Caco-2 (cell line): Measurements from ENCODE around the gene GNPTAB. TPM values are rescaled to one million over a fixed set of nuclear protein-coding genes. Genes with fewer than 3 reads are reported as not detected.

Source experiments
- BruUV-seq: library from RNA; stranded (reverse); fragments of 400-500 nt; replicated peaks from 2 replicates; lab custom pipeline; 2021; lab: Mats Ljungman, UMichigan
- CTCF ChIA-PET: fragments of 300-600 bp; sonication (Branson Sonifier 250); formaldehyde crosslinking; loops from one replicate; lab custom pipeline; 2022; ENCODE audit warnings: antibody characterized with exemption; lab: Charles Lee
- POLR2A ChIA-PET: fragments of 300-600 bp; sonication (Branson Sonifier 250); formaldehyde crosslinking; loops from one replicate; lab custom pipeline; 2022; ENCODE audit warnings: antibody characterized with exemption; lab: Charles Lee
- DNase-seq, 2 experiments: peaks; one replicate each; pipeline versions ENCODE4 v3.0.0 to v3.0.0-alpha.2; 2020 to 2022
- H3K27me3 ChIP-seq: replicated peaks from 2 replicates; pipeline ENCODE4 v1.6.0; 2011; ENCODE audit warnings: low read length; ENCODE audit not compliant: control insufficient read depth, insufficient read depth
- H3K36me3 ChIP-seq: 2 replicates; pipeline ENCODE4 v1.5.1; 2011; ENCODE audit warnings: low read length; ENCODE audit not compliant: control insufficient read depth, insufficient read depth
- H3K4me1 ChIP-seq: fragments of 250-450 bp; sonication (Bioruptor Pico); 2 replicates; pipeline ENCODE4 v1.5.1; 2020; ENCODE audit warnings: mild to moderate bottlenecking
- H3K4me3 ChIP-seq: 2 replicates; pipeline ENCODE4 v1.5.1; 2011; ENCODE audit warnings: low read depth, mild to moderate bottlenecking, control low read depth, low read length
- H3K9me3 ChIP-seq: fragments of 250-450 bp; sonication (Bioruptor Pico); 2 replicates; pipeline ENCODE4 v1.5.1; 2020; ENCODE audit warnings: mild to moderate bottlenecking, moderate library complexity
- H3K27ac Mint-ChIP-seq: one replicate; pipeline ENCODE4 v1.8.0; 2022; ENCODE audit warnings: mixed read lengths; ENCODE audit not compliant: unreplicated experiment
- H3K27me3 Mint-ChIP-seq: one replicate; pipeline ENCODE4 v1.8.0; 2022; ENCODE audit warnings: mixed read lengths; ENCODE audit not compliant: insufficient read depth, unreplicated experiment
- H3K36me3 Mint-ChIP-seq: one replicate; pipeline ENCODE4 v1.8.0; 2022; ENCODE audit warnings: mild to moderate bottlenecking, mixed read lengths; ENCODE audit not compliant: insufficient read depth, unreplicated experiment
- H3K4me1 Mint-ChIP-seq: one replicate; pipeline ENCODE4 v1.8.0; 2022; ENCODE audit warnings: low read depth, mixed read lengths; ENCODE audit not compliant: unreplicated experiment
- H3K4me3 Mint-ChIP-seq: one replicate; pipeline ENCODE4 v1.8.0; 2022; ENCODE audit warnings: mild to moderate bottlenecking, moderate library complexity, mixed read lengths; ENCODE audit not compliant: unreplicated experiment
- H3K9me3 Mint-ChIP-seq: one replicate; pipeline ENCODE4 v1.8.0; 2022; ENCODE audit warnings: mixed read lengths; ENCODE audit not compliant: unreplicated experiment
- CTCF ChIP-seq, 2 experiments: fragments of 200-600 bp in 1 of 2; IDR thresholded peaks; 1 replicate in 1 of 2; 2 replicates in 1 of 2; pipeline versions ENCODE4 v1.5.1 to v1.8.0; 2011 to 2022; ENCODE audit warnings: antibody characterized with exemption in 1 of 2, control low read depth in 1 of 2, inconsistent platforms in 1 of 2, low read depth in 1 of 2, low read length in 1 of 2, mild to moderate bottlenecking in 1 of 2, moderate library complexity in 1 of 2; ENCODE audit not compliant: insufficient read depth in 1 of 2, severe bottlenecking in 1 of 2, unreplicated experiment in 1 of 2
- intact Hi-C: fragments of 100-400 bp; cut with micrococcal nuclease; formaldehyde crosslinking; loops from one replicate; pipeline ENCODE4 v1.10.0; 2022; ENCODE audit not compliant: unreplicated experiment
- total RNA-seq: library from RNA; stranded (reverse); gene quantifications from 2 replicates; pipeline ENCODE4 v1.2.3, GENCODE V29; 2022

GNPTAB gene
- total RNA-seq, 1 experiment from 2014 or later: 39.1 TPM

DNA sequence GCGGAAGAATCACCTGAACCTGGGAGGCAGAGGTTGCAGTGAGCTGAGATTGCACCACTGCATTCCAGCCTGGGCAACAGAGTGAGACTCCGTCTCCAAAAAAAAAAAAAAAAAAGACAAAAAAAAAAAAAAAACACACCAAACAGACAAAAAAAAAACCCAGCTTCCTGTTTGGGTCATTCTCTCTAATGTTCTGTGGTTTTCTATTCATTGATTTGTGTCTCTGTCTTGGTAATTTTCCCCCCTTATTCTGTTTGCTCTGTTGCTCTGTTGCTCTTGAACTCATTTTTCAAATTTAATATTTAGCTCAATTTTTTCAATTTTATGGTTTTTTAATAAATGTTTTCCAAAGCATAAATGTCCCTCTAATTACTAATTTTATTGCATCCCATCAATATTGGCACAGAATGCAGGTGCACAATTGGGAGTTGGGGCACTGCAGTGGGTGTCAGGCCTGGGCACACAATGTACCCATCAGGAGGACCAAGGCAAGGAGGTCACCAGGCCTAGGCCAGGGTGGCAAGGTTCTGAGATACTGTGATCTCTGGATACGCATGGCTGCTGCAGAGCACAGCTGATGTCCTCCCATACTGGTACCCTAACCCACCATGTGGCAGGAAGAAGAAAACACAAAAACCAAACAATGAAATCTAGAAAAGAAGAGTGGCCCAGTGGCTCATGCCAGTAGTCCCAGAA lies 8.0 kb upstream of the GNPTAB start:
- ChIA-PET CTCF (interaction anchor here (0.7 to 2.0 kb wide), 3 partner anchors 8 to 79 kb away, joined by 3 to 17 read pairs (median 3); partner anchors contain the start of gene GNPTAB), POLR2A (no interaction called here)
- Mint-ChIP-seq H3K27ac (no peak overlapping the region), H3K27me3 (no peaks in the 10 kb centered on the region), H3K36me3 (no peaks in the 10 kb centered on the region), H3K4me1 (no peaks in the 10 kb centered on the region), H3K4me3 (no peak overlapping the region), H3K9me3 (no peaks in the 10 kb centered on the region)
- BruUV-seq: no TSS peak
- intact Hi-C loops: loop anchor here (1.0 to 2.0 kb wide), 5 partner anchors 46 to 424 kb away; no protein-coding TSS in a partner anchor
- Histone ChIP-seq H3K4me3 (no peak overlapping the region), H3K9me3 (no peaks in the 10 kb centered on the region), H3K4me1 (no peaks in the 10 kb centered on the region), H3K27me3 (no peaks in the 10 kb centered on the region), H3K36me3 (no peaks in the 10 kb centered on the region)
- no peak for DNase-seq
- TF ChIP-seq CTCF (IDR thresholded peaks at IDR 0.05; ENCODE audit: insufficient read depth in 1 of 2, low read depth in 1 of 2, low read length in 1 of 2, severe bottlenecking in 1 of 2, unreplicated experiment in 1 of 2): no peak

DNA sequence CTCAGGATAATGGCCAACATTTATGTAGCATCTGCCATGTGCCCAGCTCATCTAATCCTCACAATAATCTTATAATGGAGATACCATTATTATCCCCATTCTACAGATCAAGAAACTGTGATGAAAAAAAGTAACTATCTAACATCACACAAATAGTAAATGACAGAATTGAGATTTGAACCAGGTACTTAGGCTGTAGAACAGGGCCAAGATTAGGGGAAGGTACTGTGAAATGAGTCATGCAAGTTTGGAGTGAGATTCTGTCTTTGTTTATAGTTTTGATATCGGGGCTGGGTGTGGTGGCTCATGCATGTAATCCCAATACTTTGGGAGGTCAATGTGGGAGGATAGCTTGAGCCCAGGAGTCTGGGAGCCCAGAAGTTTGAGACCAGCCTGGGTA lies 1.3 kb upstream of the GNPTAB start:
- DNase-seq: no peak
- Mint-ChIP-seq H3K27me3 (no peaks in the 10 kb centered on the region), H3K4me3 (peak overlapping the region; percentile 22), H3K36me3 (no peaks in the 10 kb centered on the region), H3K27ac (no peak overlapping the region), H3K9me3 (no peaks in the 10 kb centered on the region), H3K4me1 (no peaks in the 10 kb centered on the region)
- ChIA-PET CTCF (interaction anchor here (0.5 to 2.7 kb wide), 3 partner anchors 59 to 73 kb away, joined by 3 to 34 read pairs (median 3); no protein-coding TSS in a partner anchor), POLR2A (interaction anchor here (0.6 kb wide), 1 partner anchor 73 kb away, joined by 4 read pairs; no protein-coding TSS in a partner anchor)
- Histone ChIP-seq H3K4me1 (0 out of 2 replicates have a peak, but pooled peaks cover 4% of the 10 kb centered on the region), H3K27me3 (no peaks in the 10 kb centered on the region), H3K9me3 (no peaks in the 10 kb centered on the region), H3K36me3 (no peaks in the 10 kb centered on the region), H3K4me3 (no peak overlapping the region)
- TF ChIP-seq CTCF (IDR thresholded peaks at IDR 0.05; ENCODE audit: insufficient read depth in 1 of 2, low read depth in 1 of 2, low read length in 1 of 2, severe bottlenecking in 1 of 2, unreplicated experiment in 1 of 2): no peak
- intact Hi-C loops: no loop called here
- no TSS peak for BruUV-seq

DNA sequence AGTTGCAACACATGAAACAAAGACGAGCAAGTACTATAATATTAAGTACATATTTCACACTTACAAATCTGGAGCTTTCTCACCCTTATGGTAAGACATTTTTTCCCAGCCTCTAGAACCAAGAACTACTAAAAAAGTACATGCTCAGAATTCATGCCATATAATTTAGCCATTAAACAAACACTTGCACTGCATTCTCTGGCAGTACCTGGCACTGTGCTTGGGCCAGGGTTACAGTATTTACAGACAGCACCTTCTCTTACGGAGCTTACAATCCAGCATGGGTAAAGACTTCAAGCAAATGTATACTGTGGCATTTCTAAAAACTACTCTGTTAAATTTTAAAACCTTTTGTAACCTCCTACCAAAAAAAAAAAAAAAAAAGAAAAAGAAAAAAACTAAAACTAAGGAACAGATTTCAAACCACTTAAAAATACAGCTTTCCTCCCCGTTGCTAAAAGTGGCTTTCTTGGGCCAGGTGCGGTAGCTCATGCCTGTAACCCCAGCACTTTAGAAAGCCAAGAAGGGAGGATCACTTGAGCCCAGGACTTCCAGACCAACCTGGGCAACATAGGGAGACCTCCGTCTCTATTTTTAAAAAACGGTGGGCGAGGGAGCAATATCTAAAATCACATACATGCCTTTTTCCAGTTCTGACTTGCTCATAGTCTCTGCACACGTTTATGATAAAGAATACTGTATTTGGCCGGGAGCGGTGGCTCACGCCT lies 956 bp downstream of the GNPTAB start:
- H3K27me3 ChIP-seq: no peaks in the 10 kb centered on the region
- H3K36me3 ChIP-seq: no peaks in the 10 kb centered on the region
- peak overlapping the region; percentile 77 for H3K27ac Mint-ChIP-seq
- ChIA-PET POLR2A (no interaction called here), CTCF (interaction anchor here (0.5 to 2.7 kb wide), 9 partner anchors 10 to 939 kb away, joined by 3 to 34 read pairs (median 6); no protein-coding TSS in a partner anchor)
- no peak for TF ChIP-seq CTCF (IDR thresholded peaks at IDR 0.05; ENCODE audit: insufficient read depth in 1 of 2, low read depth in 1 of 2, low read length in 1 of 2, severe bottlenecking in 1 of 2, unreplicated experiment in 1 of 2)
- peak overlapping the region; percentile 98 for H3K4me3 ChIP-seq
- H3K4me1 ChIP-seq: 0 out of 2 replicates have a peak, but pooled peaks cover 4% of the 10 kb centered on the region
- H3K4me3 Mint-ChIP-seq: peak overlapping the region; percentile 90
- intact Hi-C loops: loop anchor here (2.0 kb wide), 3 partner anchors 259 to 423 kb away; partner anchors contain the start of gene ARL1
- peaks cover 4% of the 10 kb centered on the region for H3K4me1 Mint-ChIP-seq
- no peak for DNase-seq
- no peaks in the 10 kb centered on the region for H3K9me3 Mint-ChIP-seq
- no peaks in the 10 kb centered on the region for H3K9me3 ChIP-seq
- BruUV-seq: TSS peak; percentile 48
- no peaks in the 10 kb centered on the region for H3K36me3 Mint-ChIP-seq
- no peaks in the 10 kb centered on the region for H3K27me3 Mint-ChIP-seq
